ENCODE measurements around the gene ZMIZ2.
"Not testable (repeated sequence)": the region's sequence is repeated elsewhere in the genome, so short reads cannot be mapped to it uniquely, and the experiment has no call there.

The ZMIZ2 gene

GRCh38 chr7:44803828-44804519, 55.3 kb downstream of the ZMIZ2 start:
- not testable (repeated sequence) for DNase-seq

GRCh38 chr7:44805950-44806349, 57.3 kb downstream of the ZMIZ2 start:
- DNase-seq, result no peak

- DNase-seq, result no peak
Measured at GRCh38 chr7:44808914-44809393, 60.3 kb downstream of the ZMIZ2 start.

DNA sequence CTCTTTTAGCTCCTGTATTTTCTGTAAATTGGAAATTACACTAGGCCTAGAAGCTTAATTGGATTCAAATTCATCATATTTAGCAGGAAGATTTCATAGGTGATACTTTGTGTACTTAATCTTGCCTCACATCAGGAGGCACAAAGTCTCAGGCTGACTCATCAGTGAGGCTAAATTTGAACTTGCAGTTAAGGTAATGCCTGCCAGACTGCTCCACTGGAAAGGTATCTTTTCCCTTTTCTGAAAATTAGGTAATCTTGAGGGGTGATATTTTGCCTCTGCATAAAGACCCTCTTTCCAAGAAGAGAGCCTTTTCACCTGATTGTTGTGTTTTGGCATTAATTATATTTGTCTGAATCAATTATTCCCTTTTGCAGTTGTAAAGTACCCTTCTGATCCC, 62.4 kb downstream of the ZMIZ2 start:
- no peak for DNase-seq

GRCh38 chr7:44811571-44811970, 62.9 kb downstream of the ZMIZ2 start:
- no peak for DNase-seq

DNA sequence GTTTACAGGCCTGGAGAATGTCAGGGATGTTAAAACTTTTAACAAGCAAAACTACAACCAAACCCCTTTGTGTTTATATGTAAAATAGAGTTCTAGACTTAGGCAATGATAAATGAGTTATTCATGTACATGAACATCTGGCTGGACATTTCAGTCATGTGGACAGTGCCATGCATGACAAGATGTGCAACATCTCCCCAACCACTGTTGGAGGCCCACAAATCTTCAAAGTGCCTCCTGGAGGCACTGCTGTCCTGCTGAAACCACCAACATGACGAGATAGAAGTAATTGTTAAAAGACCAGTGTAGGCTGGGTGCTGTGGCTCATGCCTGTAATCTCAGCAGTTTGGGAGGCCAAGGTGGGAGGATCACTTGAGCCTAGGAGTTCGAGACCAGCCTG, 66.3 kb downstream of the ZMIZ2 start:
- no peak for DNase-seq

DNA sequence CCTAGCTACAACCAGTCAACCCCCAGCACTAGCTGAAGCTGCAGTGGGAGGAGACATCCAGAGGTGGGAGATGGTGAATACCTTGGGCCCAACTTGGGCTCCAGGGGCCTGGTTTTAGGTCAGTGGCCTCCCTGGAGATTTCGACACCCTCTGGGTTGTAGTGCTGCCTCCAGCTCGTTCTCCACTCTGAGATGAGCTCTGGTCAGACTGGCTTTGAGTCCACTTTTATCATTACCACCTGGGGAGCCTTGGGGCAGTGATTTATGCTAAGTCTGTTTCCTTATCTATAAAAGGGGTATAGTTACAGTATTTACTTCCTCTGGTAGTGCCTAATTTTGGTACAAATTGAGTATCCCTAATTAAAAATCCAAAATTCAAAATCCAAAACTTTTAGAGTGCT, 70.6 kb downstream of the ZMIZ2 start:
- DNase-seq, result no peak

Measured in CD4-positive, alpha-beta T cell treated with Interleukin-6 for 4 hours (primary cell).